ENCODE measurements around the gene CCND3. TPM values are rescaled to one million over a fixed set of nuclear protein-coding genes. Genes with fewer than 3 reads are reported as not detected.

Gene CCND3
- total and polyA plus RNA-seq, 12 donors: 85.9 to 309 (median 156) TPM

DNA sequence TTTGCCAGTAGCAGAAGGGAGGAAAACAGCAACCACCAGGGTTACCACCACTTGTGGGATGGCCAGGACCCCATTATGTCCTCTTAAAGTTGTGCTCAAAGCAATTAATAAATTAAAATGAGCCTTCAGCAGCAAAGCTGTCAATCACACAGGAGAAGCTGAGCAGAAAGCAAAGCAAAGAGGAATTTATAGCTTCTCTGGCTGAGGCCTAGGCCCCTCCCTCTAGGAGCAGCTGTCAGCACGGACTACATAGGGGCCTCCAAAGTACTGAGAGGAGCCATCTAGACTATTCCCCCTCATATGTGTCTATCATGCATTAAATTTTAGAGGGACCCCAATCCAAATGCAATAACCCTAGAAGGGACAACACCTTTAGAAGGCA lies 6.4 kb downstream of the CCND3 start:
- Histone ChIP-seq H3K27me3 (no peaks in the 10 kb centered on the region), H3K9me3 (replicated peaks in 1 of 3) (no peaks in the 10 kb centered on the region), H3K4me3 (no peak overlapping the region), H3K4me1 (replicated peaks in 1 of 2) (peaks cover 28 to 46% of the 10 kb centered on the region in 2 donors), H3K36me3 (replicated peaks in 1 of 2) (peaks cover 0 to 63% of the 10 kb centered on the region in 2 donors), H3K27ac (peak overlapping the region in 2 of 5 donors; percentile 16 to 85)
- no peak for DNase-seq
- intact Hi-C loops (cut with DNase I): loop anchor here (5.0 to 10.0 kb wide), 3 partner anchors 90 to 150 kb away; partner anchors contain the start of genes PRICKLE4 (in 2 of the 2) and TOMM6 (in 2 of the 2)
- WGBS, 4 donors: 35 to 70% (median 50%) methylated on average over 1 of the region's 1 CpG
- TF ChIP-seq POLR2A (IDR thresholded peaks at IDR 0.05) (no peak), CTCF (IDR thresholded peaks at IDR 0.05) (no peak)

DNA sequence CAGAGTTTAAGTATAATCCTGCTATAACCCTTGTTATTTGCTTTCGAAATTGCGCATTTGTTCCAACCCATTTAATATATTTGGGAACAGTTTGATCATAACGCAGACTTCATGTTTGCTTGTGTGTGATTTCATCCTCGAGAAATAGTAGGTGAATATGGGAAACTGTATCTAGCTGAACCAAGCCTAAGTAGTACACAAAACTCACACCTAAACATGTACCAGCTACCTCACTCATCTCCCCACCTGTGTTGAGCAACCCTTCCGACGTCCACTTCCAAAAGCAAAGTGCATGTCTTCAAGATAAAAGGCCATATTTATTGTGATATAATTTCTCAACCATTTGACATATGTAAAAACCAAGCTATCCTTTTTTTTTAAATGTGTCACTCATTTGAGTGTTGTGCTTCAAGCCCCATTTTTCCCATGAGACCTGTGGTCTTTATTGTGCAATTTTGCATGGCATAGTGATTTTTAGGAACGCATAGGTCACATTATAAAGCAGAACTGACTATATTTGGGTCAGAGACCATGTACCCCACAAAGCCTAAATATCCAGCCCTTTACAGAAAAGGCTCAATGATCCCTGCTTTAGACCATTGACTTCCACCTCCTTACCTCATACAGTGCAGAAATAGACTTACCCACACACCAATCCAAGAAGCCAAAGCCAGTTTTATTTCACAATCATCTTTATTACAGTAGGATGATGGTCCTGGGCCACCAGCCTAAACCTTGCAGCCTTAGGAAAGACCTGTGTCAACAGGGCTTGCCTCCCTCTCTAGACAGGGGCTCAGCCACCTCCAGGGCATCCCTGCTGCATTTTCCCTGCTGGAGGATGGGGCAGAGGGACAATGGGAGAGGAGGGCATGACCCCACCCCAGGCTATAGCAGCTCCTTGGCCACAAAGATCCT lies 7.1 kb downstream of the CCND3 start:
- TF ChIP-seq POLR2A (IDR thresholded peaks at IDR 0.05): no peak
- no peak for TF ChIP-seq CTCF (IDR thresholded peaks at IDR 0.05)
- Histone ChIP-seq H3K27ac (peak overlapping the region in 2 of 5 donors; percentile 16 to 85), H3K4me3 (no peak overlapping the region), H3K4me1 (replicated peaks in 1 of 2) (peaks cover 21 to 40% of the 10 kb centered on the region in 2 donors), H3K9me3 (replicated peaks in 1 of 3) (no peaks in the 10 kb centered on the region), H3K36me3 (replicated peaks in 1 of 2) (peaks cover 0 to 70% of the 10 kb centered on the region in 2 donors), H3K27me3 (no peaks in the 10 kb centered on the region)
- WGBS, 4 donors: 58 to 74% (median 69%) methylated on average over 7 of the region's 7 CpGs
- no peak for DNase-seq
- intact Hi-C loops (cut with DNase I): loop anchor here (5.0 to 10.0 kb wide), 3 partner anchors 90 to 150 kb away; partner anchors contain the start of genes PRICKLE4 (in 2 of the 2) and TOMM6 (in 2 of the 2)

- 85 to 91% (median 87%) methylated on average over 11 to 15 of the region's 15 CpGs for WGBS, 4 donors
- no peak overlapping the region for H3K27ac ChIP-seq
Measured at GRCh38 chr6:41932378-41932777, 9.2 kb downstream of the CCND3 start.

More at GRCh38 chr6:41932378-41932777, 9.2 kb downstream of the CCND3 start:
- intact Hi-C loops (cut with DNase I): loop anchor here (5.0 to 10.0 kb wide), 3 partner anchors 88 to 148 kb away; partner anchors contain the start of genes PRICKLE4 (in 2 of the 2) and TOMM6 (in 2 of the 2)
- Histone ChIP-seq H3K36me3 (replicated peaks in 1 of 2) (peaks cover 0 to 90% of the 10 kb centered on the region in 2 donors), H3K4me3 (no peak overlapping the region), H3K27me3 (no peaks in the 10 kb centered on the region), H3K9me3 (replicated peaks in 1 of 3) (no peaks in the 10 kb centered on the region), H3K4me1 (replicated peaks in 1 of 2) (peaks cover 6 to 18% of the 10 kb centered on the region in 2 donors)
- DNase-seq: no peak
- TF ChIP-seq CTCF (IDR thresholded peaks at IDR 0.05) (no peak), POLR2A (IDR thresholded peaks at IDR 0.05) (no peak)

Data from adrenal gland (tissue), 12 donors.